HG02943 (cell line): Measurements from ENCODE around the gene ZNF227.
A peak's percentile ranks its signal among the peaks of the same experiment; 100 is the strongest.
"Not testable (repeated sequence)": the region's sequence is repeated elsewhere in the genome, so short reads cannot be mapped to it uniquely, and the experiment has no call there.

Source experiments
- ATAC-seq: cut with Tn5 transposase; IDR thresholded peaks from one replicate; pipeline ENCODE4 v1.9.1; 2021; ENCODE audit warnings: mild to moderate bottlenecking, low read depth, moderate library complexity; ENCODE audit not compliant: unreplicated experiment

ZNF227 gene

DNA sequence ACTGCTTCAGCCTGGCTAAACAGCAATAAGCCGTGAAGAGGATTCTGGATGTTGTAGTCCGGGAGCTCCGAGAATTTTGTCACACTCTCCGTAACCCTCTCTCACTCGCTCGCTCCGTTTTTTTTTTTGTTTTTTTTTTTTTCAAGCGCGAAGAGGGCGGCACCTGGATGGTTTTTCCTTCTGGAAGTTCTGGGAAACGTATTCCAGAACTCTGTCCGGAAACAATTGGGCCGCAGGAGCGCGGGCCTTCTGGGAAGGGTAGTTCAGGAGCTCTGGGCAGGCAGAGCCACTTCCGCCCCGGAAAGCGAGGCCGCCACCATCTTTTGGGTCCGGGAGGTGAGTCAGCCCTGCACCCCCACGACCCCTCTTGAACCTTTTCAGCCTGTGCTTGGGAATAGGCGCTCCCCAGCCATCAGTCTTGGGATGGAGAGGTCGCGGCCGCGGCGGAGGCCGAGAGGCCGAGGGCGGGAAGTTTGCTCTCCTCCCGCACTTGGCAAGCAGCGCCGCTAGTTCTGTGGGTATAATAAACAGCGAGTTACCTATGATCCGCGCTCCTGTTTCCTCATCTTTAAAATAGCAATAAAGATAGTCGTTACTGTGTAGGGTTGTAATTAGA is at the start of gene ZNF227:
TSS of gene ZNF227 (plus strand) at position 283 of the 616 bp plus-strand sequence. CDS start 5,261 bp downstream, outside the sequence.
- ATAC-seq = peak; percentile 83

DNA sequence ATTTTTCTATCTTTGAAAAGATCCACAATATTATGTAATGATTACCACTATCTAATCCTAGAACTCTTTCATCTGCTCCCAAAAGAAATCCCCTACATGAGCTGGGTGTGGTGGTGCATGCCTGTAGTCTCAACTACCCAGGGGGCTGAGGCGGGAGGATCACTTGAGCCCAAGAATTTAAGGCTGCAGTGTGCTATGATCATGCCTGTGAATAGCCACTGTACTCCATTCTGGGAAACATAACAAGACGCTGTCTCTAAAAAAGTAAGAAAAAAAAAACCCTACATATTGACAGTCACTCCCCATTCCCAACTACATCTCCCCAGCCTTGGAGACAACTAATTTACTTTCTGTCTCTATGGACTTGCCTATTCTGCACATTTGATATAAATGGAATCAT is 48.5 kb upstream of the ZNF227 start:
- ATAC-seq = no peak

DNA sequence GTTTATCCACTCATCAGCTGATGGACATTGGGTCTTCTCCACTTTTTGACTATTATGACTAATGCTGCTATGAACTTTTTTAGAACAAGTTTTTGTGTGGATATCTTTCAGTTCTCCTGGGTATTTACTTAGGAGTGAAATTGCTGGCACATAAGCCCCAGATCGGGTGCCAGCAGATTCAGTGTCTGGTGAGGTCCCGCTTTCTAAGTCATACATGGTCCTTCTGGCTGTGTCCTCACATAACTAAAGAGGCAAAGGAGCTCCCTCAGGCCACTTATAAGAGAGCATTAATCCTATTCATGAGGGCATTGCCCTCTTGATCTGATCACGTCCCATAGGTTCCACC is 48.0 kb upstream of the ZNF227 start:
- no peak for ATAC-seq

DNA sequence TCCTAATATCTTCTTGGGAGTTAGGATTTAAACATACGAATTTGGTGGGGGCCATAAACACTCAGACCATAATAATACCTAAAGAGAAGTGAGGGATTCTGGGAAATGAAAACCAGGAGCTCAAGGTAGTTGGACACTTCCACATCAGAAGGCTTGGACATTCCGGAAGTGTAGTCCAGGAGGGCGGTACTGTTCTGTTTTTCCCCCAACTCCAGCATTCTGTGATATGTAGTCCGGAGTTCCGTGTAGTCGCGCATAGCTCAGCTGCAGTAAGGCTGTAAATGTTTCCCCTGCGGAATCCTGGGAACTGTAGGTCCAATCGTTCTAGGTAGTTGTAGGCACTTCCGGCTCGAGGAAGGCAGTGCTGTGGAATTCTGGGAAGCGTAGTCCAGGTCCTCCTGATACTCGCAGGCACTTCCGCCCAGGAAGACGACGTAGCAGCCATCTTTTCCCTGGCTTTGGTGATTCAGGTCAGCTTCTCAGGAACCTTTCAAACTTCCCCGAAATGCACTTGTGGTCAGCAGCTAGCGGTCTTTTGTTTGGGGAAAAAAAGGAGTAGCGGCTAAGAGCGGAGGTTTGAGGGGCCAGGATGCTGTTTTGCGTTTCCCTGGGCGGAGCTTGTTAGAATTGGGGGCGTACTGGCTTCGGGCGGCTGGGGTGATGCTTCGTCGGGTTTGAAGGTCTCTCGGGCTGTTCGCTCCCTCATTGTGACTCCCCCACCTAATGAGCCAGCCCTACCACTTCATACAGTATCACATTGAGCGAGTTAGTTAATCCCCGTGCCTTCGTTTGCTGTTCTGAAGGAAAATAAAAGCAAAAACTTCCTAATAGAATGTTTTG is 47.4 kb upstream of the ZNF227 start, which contains the start of gene ZNF226:
TSS of gene ZNF226 (plus strand) at position 428 of the 840 bp plus-strand sequence. CDS start 4,981 bp downstream, outside the sequence.
- ATAC-seq = peak; percentile 80

DNA sequence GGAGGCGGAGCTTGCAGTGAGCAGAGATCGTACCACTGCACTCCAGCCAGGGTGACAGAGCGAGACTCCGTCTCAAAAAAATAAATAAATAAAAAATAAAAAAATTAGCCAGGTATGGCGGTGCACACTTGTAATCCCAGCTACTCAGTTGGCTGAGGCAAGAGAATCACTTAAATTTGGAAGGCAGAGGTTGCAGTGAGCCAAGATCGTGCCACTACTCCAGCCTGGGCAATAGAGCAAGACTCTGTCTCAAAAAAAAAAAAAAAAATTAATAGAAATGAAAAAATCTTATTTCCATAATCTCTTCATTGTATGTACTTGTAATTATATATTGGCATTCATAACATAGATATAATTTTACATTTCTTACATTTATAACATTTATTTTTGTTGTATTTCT is 41.7 kb upstream of the ZNF227 start:
- ATAC-seq = not testable (repeated sequence)

DNA sequence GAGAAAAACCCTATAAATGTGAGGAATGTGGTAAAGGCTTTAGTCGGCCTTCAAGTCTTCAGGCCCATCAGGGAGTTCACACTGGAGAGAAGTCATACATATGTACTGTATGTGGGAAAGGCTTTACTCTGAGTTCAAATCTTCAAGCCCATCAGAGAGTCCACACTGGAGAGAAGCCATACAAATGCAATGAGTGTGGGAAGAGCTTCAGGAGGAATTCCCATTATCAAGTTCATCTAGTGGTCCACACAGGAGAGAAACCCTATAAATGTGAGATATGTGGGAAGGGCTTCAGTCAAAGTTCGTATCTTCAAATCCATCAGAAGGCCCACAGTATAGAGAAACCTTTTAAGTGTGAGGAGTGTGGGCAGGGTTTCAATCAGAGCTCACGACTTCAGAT is 35.7 kb upstream of the ZNF227 start:
- ATAC-seq = no peak

DNA sequence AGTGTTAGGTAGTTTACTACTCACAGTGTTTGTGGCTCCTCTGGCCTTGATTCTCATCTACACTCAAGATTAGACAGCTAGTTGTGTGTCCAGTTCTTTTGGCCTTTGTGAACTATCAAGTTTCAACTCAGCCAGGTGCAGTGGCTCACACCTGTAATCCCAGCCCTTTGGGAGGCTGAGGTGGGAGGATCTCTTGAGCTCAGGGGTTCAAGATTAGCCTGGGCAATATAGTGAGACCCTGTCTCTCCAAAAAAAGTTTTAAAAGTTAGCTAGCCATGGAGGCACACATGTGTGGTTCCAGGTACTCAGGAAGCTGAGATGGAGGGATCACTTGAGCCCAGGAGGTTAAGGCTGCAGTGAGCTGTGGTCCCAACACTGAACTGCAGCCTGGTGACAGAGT is 31.4 kb upstream of the ZNF227 start:
- ATAC-seq = no peak

DNA sequence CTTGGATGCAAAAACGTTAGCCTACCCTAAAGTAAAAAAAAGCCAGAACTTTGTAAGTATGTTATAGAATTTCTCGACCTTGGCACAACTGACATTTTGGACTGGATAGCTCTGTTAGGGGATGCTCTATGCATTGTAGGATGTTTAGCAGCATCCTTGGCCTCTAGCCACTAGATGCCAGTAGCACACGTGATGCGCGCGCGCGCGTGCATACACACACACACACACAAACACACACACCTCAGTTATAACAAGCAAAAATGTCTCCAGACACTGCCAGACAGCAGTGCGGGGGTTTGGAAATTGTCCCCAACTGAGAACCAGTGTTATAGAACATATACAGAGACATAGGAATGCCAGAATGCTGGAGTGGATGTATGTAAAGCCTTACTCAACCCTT is 30.2 kb upstream of the ZNF227 start:
- no peak for ATAC-seq

DNA sequence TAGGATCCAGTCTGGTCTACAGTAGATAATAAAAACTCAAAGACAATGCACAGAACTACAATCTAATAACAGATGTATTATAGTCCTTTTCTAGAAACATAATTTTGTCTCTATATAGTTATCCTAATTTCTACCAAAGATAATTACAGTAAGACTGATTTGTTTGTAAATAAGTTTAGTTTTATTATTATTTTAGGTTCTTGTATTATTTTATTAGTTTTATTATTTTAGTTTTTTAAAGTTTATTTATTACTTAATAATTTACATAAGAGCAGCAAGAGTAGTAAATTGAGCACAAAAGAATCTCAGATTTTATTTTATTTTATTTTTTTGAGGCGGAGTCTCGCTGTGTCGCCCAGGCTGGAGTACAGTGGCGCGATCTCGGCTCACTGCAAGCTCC is 22.3 kb upstream of the ZNF227 start:
- no peak for ATAC-seq

DNA sequence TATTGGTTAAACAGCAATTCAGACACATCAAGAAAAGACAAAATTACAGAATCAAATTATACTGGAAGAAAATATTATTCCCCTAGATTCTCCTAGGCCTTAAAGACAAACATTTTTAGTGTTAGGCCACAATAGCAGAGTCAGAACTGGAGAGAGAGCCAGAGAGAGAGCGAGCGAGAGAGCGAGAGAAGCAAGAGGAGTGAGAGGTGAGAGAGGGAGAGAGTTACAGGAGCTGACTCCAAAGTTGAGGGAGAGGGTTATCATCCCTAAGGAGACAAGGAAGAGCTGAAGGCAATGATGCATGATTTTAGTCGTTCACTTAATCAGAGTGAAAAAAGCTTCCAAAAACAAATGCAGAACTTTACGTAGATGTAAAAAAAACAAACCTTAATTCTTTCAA is 20.2 kb upstream of the ZNF227 start:
- no peak for ATAC-seq

DNA sequence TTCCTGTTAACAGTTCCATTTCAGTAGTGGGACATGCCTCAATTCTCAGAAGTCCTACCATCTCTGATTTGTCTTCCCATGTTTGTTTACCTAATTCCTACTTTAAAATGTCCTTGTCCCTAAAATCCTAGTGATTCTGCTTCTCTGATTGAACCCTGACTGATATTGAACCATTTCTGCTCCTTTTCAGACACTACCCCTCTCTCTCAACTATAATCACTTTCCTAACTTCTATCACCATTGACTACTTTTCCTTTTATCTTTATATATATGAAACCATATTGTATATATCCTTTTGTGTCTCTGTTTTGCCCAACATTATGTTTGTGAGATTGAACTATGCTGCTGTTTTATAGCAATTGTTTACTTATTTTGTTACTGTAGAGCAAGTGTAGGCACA is 15.6 kb upstream of the ZNF227 start:
- no peak for ATAC-seq

DNA sequence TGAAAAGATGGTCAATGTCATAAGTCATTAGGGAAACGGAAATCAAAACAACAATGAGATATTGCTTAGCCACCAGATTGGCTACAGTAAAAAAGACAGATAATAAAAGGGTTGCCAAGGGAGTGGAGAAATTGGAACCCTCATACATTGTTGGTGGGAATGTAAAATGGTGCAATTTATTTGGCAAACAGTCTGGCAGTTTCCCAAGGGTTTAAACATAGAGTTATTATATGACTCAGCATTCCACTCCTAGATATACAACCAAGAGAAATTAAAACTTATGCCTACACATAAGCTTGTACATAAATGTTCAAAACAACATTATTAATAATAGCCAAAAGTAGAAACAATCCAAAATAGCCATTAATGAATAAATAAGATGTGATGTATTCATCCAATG is 9.9 kb upstream of the ZNF227 start:
- ATAC-seq = no peak

DNA sequence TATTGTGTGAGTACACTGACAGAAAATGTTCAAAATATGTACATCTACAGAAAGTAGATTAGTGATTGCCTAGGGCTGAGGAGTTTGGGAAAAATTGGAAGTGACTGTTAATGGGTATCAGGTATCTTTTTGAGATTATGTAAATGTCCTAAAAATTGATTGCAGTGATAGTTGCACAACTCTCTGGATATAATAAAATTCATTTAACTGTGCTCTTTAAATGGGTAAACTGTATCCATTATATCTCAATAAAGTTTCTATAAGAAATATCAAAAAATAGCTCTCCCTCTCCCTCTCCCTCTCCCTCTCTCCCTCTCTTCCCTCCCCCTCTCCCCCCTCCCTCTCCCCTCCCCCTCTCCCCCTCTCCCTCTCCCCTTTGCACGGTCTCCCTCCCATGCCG is 9.4 kb upstream of the ZNF227 start:
- ATAC-seq = no peak

DNA sequence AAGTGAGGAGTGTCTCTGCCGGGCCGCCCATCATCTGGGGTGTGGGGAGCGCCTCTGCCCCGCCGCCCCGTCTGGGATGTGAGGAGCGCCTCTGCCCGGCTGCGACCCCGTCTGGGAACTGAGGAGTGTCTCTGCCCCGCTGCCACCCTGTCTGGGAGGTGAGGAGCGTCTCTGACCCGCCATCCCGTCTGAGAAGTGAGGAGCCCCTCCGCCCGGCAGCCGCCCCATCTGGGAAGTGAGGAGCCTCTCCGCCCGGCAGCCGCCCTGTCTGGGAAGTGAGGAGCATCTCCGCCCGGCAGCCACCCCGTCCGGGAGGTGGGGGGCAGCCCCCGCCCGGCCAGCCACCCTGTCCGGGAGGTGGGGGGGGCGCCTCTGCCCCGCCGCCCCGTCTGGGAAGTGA is 8.5 kb upstream of the ZNF227 start:
- not testable (repeated sequence) for ATAC-seq

DNA sequence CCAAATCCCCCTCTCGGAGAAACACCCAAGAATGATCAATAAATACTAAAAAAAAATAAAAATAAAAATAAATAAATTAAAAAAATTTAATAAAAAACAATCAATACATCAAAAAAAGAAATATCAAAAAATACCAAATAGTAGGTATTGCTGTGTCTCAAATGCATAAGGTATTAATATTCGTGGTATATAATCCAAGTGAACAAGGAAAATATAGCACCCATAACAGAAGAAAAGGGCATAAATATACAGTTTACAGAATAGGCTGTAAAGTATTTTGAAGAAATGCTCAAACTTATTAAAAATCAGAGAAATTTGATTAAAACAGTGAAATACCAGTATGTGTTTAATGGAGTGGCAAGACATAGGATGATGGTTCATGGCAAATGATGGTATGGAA is 7.6 kb upstream of the ZNF227 start:
- no peak for ATAC-seq

DNA sequence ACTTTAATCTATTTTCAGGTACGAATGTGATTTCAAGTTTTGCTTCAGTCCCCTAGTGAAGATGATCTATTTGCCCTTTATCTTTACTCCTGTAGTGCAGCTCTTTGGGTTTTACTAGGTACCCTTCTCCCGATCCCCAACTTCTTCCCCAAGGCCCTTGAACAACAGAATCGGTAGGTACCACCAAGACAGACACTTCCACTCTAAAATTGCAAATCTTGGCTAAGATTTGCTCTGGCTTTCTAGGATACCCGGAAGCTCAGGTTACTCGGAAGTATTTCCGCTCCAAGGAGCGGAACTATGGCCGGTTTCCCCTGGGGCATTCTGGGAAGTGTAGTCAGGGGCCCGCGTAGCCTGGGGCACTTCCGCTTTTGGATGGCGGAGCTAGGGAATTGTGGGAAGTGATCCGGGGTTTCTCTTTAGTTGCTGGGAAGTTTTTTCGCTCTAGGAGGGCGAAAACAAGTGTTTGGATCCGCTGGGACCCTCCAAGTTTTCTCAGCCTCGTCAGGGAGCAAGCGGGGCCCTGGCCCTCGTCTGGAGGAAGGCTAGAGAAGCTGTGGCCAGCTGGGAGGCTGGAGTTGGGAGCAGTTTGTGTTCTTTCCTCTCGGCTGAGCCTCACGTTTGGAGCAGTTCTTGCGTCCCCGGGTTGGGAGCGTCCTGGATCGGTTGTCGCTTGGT is 5.1 kb upstream of the ZNF227 start:
- ATAC-seq = peak; percentile 83

DNA sequence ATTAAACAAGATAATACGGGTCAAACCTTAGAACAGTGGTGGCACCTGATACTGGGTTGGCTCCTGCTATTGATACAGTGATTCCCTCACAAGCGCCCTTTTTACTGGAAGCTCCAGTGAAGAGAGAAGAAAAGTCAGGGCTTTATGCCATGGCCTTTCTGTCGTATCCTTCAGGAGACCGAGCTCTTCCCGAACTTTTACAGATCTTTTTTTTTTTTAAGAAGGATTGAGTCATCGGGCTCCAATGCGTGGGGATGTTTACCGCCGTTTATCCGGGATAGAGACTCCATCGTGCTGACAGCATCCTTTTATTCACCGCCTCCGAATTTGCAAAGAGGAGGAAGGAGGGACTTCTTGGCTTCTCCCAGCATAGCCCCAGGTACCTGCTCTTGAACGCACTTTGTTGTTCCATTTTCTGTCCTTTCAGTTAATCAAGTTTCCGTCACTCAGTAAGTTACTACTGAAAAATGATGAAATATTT is 574 bp downstream of the ZNF227 start:
- no peak for ATAC-seq

DNA sequence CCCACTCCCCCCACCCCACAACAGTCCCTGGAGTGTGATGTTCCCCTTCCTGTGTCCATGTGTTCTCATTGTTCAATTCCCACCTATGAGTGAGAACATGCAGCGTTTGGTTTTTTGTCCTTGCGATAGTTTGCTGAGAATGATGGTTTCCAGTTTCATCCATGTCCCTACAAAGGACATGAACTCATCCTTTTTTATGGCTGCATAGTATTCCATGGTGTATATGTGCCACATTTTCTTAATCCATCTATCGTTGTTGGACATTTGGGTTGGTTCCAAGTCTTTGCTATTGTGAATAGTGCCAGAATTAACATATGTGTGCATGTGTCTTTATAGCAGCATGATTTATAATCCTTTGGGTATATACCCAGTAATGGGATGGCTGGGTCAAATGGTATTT is 7.6 kb downstream of the ZNF227 start:
- not testable (repeated sequence) for ATAC-seq

DNA sequence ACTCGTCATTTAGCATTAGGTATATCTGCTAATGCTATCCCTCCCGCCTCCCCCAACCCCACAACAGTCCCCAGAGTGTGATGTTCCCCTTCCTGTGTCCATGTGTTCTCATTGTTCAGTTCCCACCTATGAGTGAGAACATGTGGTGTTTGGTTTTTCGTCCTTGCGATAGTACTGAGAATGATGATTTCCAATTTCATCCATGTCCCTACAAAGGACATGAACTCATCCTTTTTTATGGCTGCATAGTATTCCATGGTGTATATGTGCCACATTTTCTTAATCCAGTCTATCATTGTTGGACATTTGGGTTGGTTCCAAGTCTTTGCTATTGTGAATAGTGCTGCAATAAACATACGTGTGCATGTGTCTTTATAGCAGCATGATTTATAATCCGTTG is 8.4 kb downstream of the ZNF227 start:
- ATAC-seq = not testable (repeated sequence)

DNA sequence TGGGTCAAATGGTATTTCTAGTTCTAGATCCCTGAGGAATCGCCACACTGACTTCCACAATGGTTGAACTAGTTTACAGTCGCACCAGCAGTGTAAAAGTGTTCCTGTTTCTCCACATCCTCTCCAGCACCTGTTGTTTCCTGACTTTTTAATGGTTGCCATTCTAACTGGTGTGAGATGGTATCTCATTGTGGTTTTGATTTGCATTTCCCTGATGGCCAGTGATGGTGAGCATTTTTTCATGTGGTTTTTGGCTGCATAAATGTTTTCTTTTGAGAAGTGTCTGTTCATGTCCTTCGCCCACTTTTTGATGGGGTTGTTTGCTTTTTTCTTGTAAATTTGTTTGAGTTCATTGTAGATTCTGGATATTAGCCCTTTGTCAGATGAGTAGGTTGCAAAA is 9.0 kb downstream of the ZNF227 start:
- ATAC-seq = not testable (repeated sequence)

DNA sequence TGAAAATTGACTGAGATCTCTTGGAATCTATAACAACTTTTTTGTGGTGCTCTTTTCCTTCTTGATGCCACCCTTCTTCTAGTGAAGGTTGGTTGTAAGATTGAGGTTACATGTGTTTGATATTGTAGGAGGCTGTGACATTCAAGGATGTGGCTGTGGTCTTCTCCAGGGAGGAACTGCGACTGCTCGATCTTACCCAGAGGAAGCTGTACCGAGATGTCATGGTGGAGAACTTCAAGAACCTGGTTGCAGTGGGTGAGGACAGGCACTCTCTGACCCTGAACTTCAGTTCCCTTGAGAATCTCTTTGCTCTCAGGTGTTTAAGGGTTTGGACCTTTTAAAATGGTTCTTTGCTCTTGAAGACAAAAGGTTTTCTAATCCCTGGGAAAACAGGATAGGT is 16.0 kb downstream of the ZNF227 start:
- no peak for ATAC-seq
